HL-60 (cell line): ENCODE data around the gene SDK1.
"Not testable (repeated sequence)": the region's sequence is repeated elsewhere in the genome, so short reads cannot be mapped to it uniquely, and the experiment has no call there.

Source experiments
- DNase-seq, 2 experiments: peaks; one replicate each; pipeline ENCODE4 v3.0.0-alpha.2; 2010 to 2020; ENCODE audit warnings: low read depth in 1 of 2, low spot score in 1 of 2
- H3K27ac ChIP-seq: fragments of 250-450 bp; sonication (Bioruptor Pico); replicated peaks from 2 replicates; pipeline ENCODE4 v1.5.1; 2020; ENCODE audit warnings: mild to moderate bottlenecking, moderate library complexity
- H3K27me3 ChIP-seq: fragments of 250-450 bp; sonication (Bioruptor Pico); 2 replicates; pipeline ENCODE4 v1.5.1; 2021; ENCODE audit warnings: mild to moderate bottlenecking, moderate library complexity; ENCODE audit not compliant: insufficient read depth, poor library complexity, severe bottlenecking
- H3K4me3 ChIP-seq: replicated peaks from 2 replicates; pipeline ENCODE4 v1.5.1; 2011; ENCODE audit warnings: mild to moderate bottlenecking, control low read depth, low read length; ENCODE audit not compliant: insufficient read depth
- CTCF ChIP-seq: IDR thresholded peaks from one replicate; pipeline ENCODE4 v1.5.1; 2011; ENCODE audit warnings: low read length, control low read depth, inconsistent platforms; ENCODE audit not compliant: insufficient read depth
- GABPA ChIP-seq: IDR thresholded peaks from 2 replicates; pipeline ENCODE4 v1.6.1; 2012; ENCODE audit warnings: low read depth
- POLR2AphosphoS5 ChIP-seq: IDR thresholded peaks from 2 replicates; pipeline ENCODE4 v1.6.1; 2012; ENCODE audit warnings: low read depth
- REST ChIP-seq: IDR thresholded peaks from 2 replicates; pipeline ENCODE4 v1.6.1; 2012; ENCODE audit warnings: low read depth; ENCODE audit not compliant: insufficient replicate concordance
- SPI1 ChIP-seq: IDR thresholded peaks from 2 replicates; pipeline ENCODE4 v1.6.1; 2012; ENCODE audit warnings: low read depth, mild to moderate bottlenecking, borderline replicate concordance

The SDK1 gene

GRCh38 chr7:4214291-4215155 is 913.5 kb downstream of the SDK1 start:
- Histone ChIP-seq H3K27me3 (no peaks in the 10 kb centered on the region), H3K27ac (no peak overlapping the region), H3K4me3 (no peak overlapping the region)
- TF ChIP-seq REST = no peak
- DNase-seq = no peak

- Histone ChIP-seq H3K27ac (no peak overlapping the region), H3K27me3 (no peaks in the 10 kb centered on the region), H3K4me3 (no peak overlapping the region)
- no peak for DNase-seq
- TF ChIP-seq GABPA = no peak
- TF ChIP-seq SPI1 = no peak
- no peak for TF ChIP-seq POLR2AphosphoS5
- TF ChIP-seq CTCF = no peak
- no peak for TF ChIP-seq REST
These were observed 914.2 kb downstream of the SDK1 start for GRCh38 chr7:4215176-4215720.

- no peak overlapping the region for H3K4me3 ChIP-seq
- no peak for DNase-seq
- no peaks in the 10 kb centered on the region for H3K27me3 ChIP-seq
- no peak overlapping the region for H3K27ac ChIP-seq
- TF ChIP-seq SPI1 = no peak
These were observed 915.0 kb downstream of the SDK1 start for GRCh38 chr7:4216016-4216415.

- not testable (repeated sequence) for H3K27me3 ChIP-seq
These were observed 916.1 kb downstream of the SDK1 start for GRCh38 chr7:4217126-4217660.

GRCh38 chr7:4218481-4218880 is 917.4 kb downstream of the SDK1 start:
- DNase-seq = no peak
- H3K4me3 ChIP-seq = no peak overlapping the region
- H3K27me3 ChIP-seq = no peaks in the 10 kb centered on the region
- TF ChIP-seq CTCF (no peak), SPI1 (no peak), REST (no peak), POLR2AphosphoS5 (no peak)
- H3K27ac ChIP-seq = no peak overlapping the region

More at GRCh38 chr7:4217126-4217660, 916.1 kb downstream of the SDK1 start:
- H3K4me3 ChIP-seq, DNase-seq, H3K27ac ChIP-seq: not testable (repeated sequence)
